ENCODE data around the gene CDK17. TPM values are rescaled to one million over a fixed set of nuclear protein-coding genes. Genes with fewer than 3 reads are reported as not detected.

Gene CDK17
- total RNA-seq, 4 donors from 2014 or later = 32.4 to 64.7 (median 49.0) TPM

DNA sequence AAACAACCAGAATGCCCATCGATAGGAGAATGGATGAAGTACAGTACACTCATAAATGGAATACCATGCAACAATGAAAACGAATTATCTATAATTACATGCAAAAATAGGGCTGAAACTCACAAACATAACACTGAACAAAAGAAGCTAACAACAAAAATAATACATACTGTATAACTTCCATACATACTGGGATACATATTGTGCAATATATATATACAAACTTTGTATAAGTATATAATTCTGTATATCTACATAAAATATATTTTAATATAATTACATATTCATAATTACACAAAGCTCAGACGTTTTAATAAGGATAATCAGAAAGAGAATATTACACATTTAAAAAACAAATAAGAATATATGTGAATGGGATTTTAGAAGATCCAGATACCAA, 90.2 kb downstream of the CDK17 start:
- WGBS, 2 donors = 95% methylated on average over 3 of the region's 3 CpGs
- H3K9me3 ChIP-seq = no peaks in the 10 kb centered on the region
- no peak overlapping the region for H3K27ac ChIP-seq
- H3K36me3 ChIP-seq = peaks cover 0 to 2% of the 10 kb centered on the region in 2 donors
- intact Hi-C loops (cut with DNase I) = no loop called here
- H3K4me1 ChIP-seq = no peaks in the 10 kb centered on the region
- no peaks in the 10 kb centered on the region for H3K27me3 ChIP-seq
- no peak overlapping the region for H3K4me3 ChIP-seq (replicated peaks in 1 of 3)
- DNase-seq = no peak
- TF ChIP-seq, protein P1, sequence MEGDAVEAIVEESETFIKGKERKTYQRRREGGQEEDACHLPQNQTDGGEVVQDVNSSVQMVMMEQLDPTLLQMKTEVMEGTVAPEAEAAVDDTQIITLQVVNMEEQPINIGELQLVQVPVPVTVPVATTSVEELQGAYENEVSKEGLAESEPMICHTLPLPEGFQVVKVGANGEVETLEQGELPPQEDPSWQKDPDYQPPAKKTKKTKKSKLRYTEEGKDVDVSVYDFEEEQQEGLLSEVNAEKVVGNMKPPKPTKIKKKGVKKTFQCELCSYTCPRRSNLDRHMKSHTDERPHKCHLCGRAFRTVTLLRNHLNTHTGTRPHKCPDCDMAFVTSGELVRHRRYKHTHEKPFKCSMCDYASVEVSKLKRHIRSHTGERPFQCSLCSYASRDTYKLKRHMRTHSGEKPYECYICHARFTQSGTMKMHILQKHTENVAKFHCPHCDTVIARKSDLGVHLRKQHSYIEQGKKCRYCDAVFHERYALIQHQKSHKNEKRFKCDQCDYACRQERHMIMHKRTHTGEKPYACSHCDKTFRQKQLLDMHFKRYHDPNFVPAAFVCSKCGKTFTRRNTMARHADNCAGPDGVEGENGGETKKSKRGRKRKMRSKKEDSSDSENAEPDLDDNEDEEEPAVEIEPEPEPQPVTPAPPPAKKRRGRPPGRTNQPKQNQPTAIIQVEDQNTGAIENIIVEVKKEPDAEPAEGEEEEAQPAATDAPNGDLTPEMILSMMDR (IDR thresholded peaks at IDR 0.05) = no peak
- TF ChIP-seq POLR2A (IDR thresholded peaks at IDR 0.05) = no peak

DNA sequence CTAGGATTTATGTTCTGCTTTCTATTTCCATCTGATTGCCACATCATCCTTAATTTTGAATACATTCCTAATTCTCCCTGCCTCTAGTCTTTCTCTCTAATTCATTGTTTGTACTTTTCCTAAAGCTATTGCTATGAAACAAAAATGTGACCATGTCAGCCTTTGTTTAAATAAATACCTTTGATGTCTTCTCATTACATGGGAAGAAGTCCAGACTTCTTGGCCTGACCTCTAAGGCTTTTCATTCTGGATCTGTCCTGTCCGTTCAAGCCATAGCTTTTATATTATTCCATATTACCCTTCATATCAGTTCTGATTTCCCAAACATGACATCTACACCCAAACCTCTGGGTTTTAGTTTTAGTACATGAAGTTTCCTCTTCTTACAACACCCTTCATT, 91.4 kb downstream of the CDK17 start:
- intact Hi-C loops (cut with DNase I) = no loop called here
- H3K4me1 ChIP-seq = no peaks in the 10 kb centered on the region
- no peak overlapping the region for H3K27ac ChIP-seq
- no peaks in the 10 kb centered on the region for H3K9me3 ChIP-seq
- TF ChIP-seq, protein P1 (IDR thresholded peaks at IDR 0.05) = no peak
- no peak for TF ChIP-seq POLR2A (IDR thresholded peaks at IDR 0.05)
- H3K27me3 ChIP-seq = no peaks in the 10 kb centered on the region
- DNase-seq = no peak
- peaks cover 0 to 2% of the 10 kb centered on the region in 2 donors for H3K36me3 ChIP-seq
- WGBS, 2 donors = 71 to 73% methylated on average over 1 of the region's 1 CpG
- H3K4me3 ChIP-seq (replicated peaks in 1 of 3) = no peak overlapping the region

DNA sequence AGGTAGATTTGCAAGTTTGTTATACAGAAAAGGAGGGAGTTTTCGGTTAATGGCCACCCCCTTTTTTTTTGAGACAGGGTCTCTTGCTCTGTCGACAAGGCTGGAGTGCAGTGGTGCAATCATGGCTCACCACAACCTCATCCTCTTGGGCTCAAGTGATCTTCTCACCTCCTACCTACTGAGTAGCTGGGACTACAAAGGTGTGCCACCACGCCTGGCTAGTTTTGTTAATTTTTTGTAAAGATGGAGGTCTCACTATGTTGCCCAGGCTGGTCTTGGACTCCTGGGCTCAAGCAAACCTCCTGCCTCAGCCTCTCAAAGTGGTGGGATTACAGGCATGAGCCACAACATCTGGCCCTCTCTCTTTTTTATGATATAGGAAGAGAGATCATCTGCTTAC, 94.6 kb downstream of the CDK17 start:
- intact Hi-C loops (cut with DNase I) = no loop called here
- H3K27ac ChIP-seq = no peak overlapping the region
- WGBS, 2 donors = 79 to 86% methylated on average over 3 of the region's 3 CpGs

DNA sequence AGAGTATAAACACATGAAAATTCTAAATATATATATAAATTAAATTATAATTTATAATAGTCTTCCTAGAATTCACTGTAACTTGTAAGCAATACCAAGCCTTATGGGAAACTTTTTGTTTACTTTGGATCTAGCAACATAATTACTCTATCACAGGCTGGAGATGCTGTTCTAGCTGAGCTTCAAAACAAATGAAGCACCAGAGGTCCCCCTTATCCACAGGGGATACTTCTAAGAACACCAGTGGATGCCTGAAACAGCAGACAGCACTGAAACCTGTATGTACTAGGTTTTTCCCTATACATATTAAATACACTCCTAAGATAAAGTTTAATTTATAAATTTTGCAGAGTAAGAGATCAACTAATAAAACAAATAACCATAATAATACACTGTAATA, 96.6 kb downstream of the CDK17 start:
- DNase-seq = no peak
- no peaks in the 10 kb centered on the region for H3K4me1 ChIP-seq
- no peak overlapping the region for H3K4me3 ChIP-seq (replicated peaks in 1 of 3)
- no peaks in the 10 kb centered on the region for H3K27me3 ChIP-seq
- no peak overlapping the region for H3K27ac ChIP-seq
- no peaks in the 10 kb centered on the region for H3K9me3 ChIP-seq
- H3K36me3 ChIP-seq = no peaks in the 10 kb centered on the region
- TF ChIP-seq, protein P1 (IDR thresholded peaks at IDR 0.05) = no peak
- no peak for TF ChIP-seq POLR2A (IDR thresholded peaks at IDR 0.05)
- intact Hi-C loops (cut with DNase I) = no loop called here

More for the DNA sequence above, 94.6 kb downstream of the CDK17 start:
- Histone ChIP-seq H3K27me3 (no peaks in the 10 kb centered on the region), H3K4me3 (replicated peaks in 1 of 3) (no peak overlapping the region), H3K36me3 (peaks cover 0 to 2% of the 10 kb centered on the region in 2 donors), H3K9me3 (no peaks in the 10 kb centered on the region), H3K4me1 (no peaks in the 10 kb centered on the region)
- TF ChIP-seq, protein P1 (IDR thresholded peaks at IDR 0.05) = no peak
- TF ChIP-seq POLR2A (IDR thresholded peaks at IDR 0.05) = no peak
- DNase-seq = no peak

DNA sequence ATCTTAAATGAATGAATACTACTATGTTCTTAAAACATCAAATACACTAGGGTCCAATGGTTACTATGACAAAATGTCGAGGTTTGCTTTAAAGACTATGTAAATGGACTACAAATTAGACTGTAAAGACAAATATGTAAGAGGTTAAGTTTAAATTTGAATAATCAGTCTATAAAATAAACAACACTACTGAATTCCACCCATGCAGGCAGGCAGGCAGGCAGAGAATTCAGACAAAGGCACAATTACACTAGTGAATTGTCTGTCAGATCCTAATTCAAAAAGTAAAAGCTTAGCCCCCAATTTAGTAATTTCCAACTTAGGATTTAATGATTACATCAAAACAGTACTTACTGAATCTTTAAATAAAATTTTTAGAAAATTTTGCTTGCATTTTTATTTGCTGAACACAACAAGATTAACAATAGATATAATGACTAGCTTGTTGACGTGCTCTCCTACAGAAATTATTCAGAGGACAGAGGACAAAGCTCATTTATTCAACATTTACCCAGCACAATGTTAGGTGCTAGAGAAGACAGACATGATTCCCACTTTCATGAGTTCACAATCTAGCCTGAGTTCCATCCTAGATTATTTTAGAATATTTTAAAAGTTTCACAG, 97.4 kb downstream of the CDK17 start:
- H3K27ac ChIP-seq = no peak overlapping the region
- H3K27me3 ChIP-seq = no peaks in the 10 kb centered on the region
- H3K4me1 ChIP-seq = no peaks in the 10 kb centered on the region
- no peak for DNase-seq
- H3K36me3 ChIP-seq = no peaks in the 10 kb centered on the region
- no peaks in the 10 kb centered on the region for H3K9me3 ChIP-seq
- TF ChIP-seq POLR2A (IDR thresholded peaks at IDR 0.05) = no peak
- TF ChIP-seq, protein P1 (IDR thresholded peaks at IDR 0.05) = no peak
- H3K4me3 ChIP-seq (replicated peaks in 1 of 3) = no peak overlapping the region
- intact Hi-C loops (cut with DNase I) = no loop called here
- 80 to 83% methylated on average over 2 of the region's 2 CpGs for WGBS, 2 donors

All from thyroid gland (tissue), 4 donors.